DMS53 treated with DMSO at 0.1 percent for 48 hours (cell line): ENCODE results near the gene MRFAP1L1.
"Not testable (repeated sequence)": the region's sequence is repeated elsewhere in the genome, so short reads cannot be mapped to it uniquely, and the experiment has no call there.

ENCODE experiments used
- DNase-seq: peaks from one replicate; lab custom pipeline; 2025; ENCODE audit not compliant: unreplicated experiment; lab: John Stamatoyannopoulos, UW

The MRFAP1L1 gene

GRCh38 chr4:6692379-6692778 is 17.3 kb downstream of the MRFAP1L1 start:
- DNase-seq, result no peak

GRCh38 chr4:6689506-6689960 is 20.1 kb downstream of the MRFAP1L1 start:
- DNase-seq, result peak; percentile 50

GRCh38 chr4:6688879-6689505 is 20.7 kb downstream of the MRFAP1L1 start:
- peak; percentile 97 for DNase-seq

GRCh38 chr4:6687947-6688878 is 21.5 kb downstream of the MRFAP1L1 start:
- DNase-seq, result peak; percentile 97

GRCh38 chr4:6686104-6686787 is 23.4 kb downstream of the MRFAP1L1 start:
- no peak for DNase-seq

- DNase-seq, result no peak
These were observed 25.0 kb downstream of the MRFAP1L1 start for GRCh38 chr4:6684656-6685055.

GRCh38 chr4:6682862-6683590 is 26.6 kb downstream of the MRFAP1L1 start:
- no peak for DNase-seq

- peak; percentile 14 for DNase-seq
These were observed 28.5 kb downstream of the MRFAP1L1 start for GRCh38 chr4:6681191-6681590.

GRCh38 chr4:6680372-6681034 is 29.2 kb downstream of the MRFAP1L1 start:
- DNase-seq, result no peak

GRCh38 chr4:6676722-6677558 is 32.7 kb downstream of the MRFAP1L1 start:
- no peak for DNase-seq

GRCh38 chr4:6674500-6675149 is 35.0 kb downstream of the MRFAP1L1 start:
- peak; percentile 74 for DNase-seq

- peak; percentile 97 for DNase-seq
These were observed 35.8 kb downstream of the MRFAP1L1 start for GRCh38 chr4:6673660-6674499.

GRCh38 chr4:6673191-6673659 is 36.4 kb downstream of the MRFAP1L1 start:
- peak; percentile 29 for DNase-seq

GRCh38 chr4:6672541-6673190 is 37.0 kb downstream of the MRFAP1L1 start:
- not testable (repeated sequence) for DNase-seq

- no peak for DNase-seq
These were observed 37.5 kb downstream of the MRFAP1L1 start for GRCh38 chr4:6672131-6672530.

GRCh38 chr4:6671648-6672047 is 38.0 kb downstream of the MRFAP1L1 start:
- no peak for DNase-seq

GRCh38 chr4:6668391-6668790 is 41.3 kb downstream of the MRFAP1L1 start:
- DNase-seq, result peak; percentile 55

- no peak for DNase-seq
These were observed 44.4 kb downstream of the MRFAP1L1 start for GRCh38 chr4:6665320-6665654.
